ENCODE measurements around the gene CPEB3. TPM values are rescaled to one million over a fixed set of nuclear protein-coding genes. Genes with fewer than 3 reads are reported as not detected.
A peak's percentile ranks its signal among the peaks of the same experiment; 100 is the strongest.

The CPEB3 gene
- total and polyA plus RNA-seq, 9 of the 15 experiments (the other 6 are each of a cell fraction or from before 2014, with no cell fraction given) = 0.15 to 1.2 (median 0.51) TPM

- peak; percentile 36; the same call in 1 of the 2 replicates for TF ChIP-seq ATF3 (IDR thresholded peaks at IDR 0.05)
- TF ChIP-seq ATF3 (CRISPR knock-in tag; conservative IDR thresholded peaks at IDR 0.05) = no peak
- TF ChIP-seq ZNF165 (CRISPR knock-in tag; IDR thresholded peaks at IDR 0.05; ENCODE audit: borderline replicate concordance) = no peak
- TF ChIP-seq U2AF1 (optimal IDR thresholded peaks at IDR 0.05; ENCODE audit: low read depth, low read length) = no peak
- no peak for TF ChIP-seq C11orf30 (IDR thresholded peaks at IDR 0.05; ENCODE audit: low read depth)
- no peak for TF ChIP-seq ETV6 (IDR thresholded peaks at IDR 0.05; ENCODE audit: borderline replicate concordance in 1 of 2, low read depth in 2 of 2, low read length in 1 of 2)
- no peak for TF ChIP-seq ETV6 (CRISPR knock-in tag; IDR thresholded peaks at IDR 0.05; ENCODE audit: borderline replicate concordance)
- no peak for TF ChIP-seq ZBTB12 (CRISPR knock-in tag; IDR thresholded peaks at IDR 0.05)
- TF ChIP-seq XRCC4 (IDR thresholded peaks at IDR 0.05; ENCODE audit: extremely low read depth, insufficient read depth, insufficient read length) = no peak
- no peak for TF ChIP-seq PTRF (tag; IDR thresholded peaks at IDR 0.05)
- TF ChIP-seq E2F8 (IDR thresholded peaks at IDR 0.05; ENCODE audit: low read depth, partially characterized antibody) = no peak
- no peak for TF ChIP-seq CEBPZ (IDR thresholded peaks at IDR 0.05; ENCODE audit: borderline replicate concordance, low read depth, low read length)
- TF ChIP-seq TEAD1 (CRISPR knock-in tag; IDR thresholded peaks at IDR 0.05) = no peak
- TF ChIP-seq SAP30 (IDR thresholded peaks at IDR 0.05; ENCODE audit: borderline replicate concordance, insufficient read depth, low read depth, low read length, poor library complexity, severe bottlenecking) = no peak
- no peak for TF ChIP-seq ARHGAP35 (IDR thresholded peaks at IDR 0.05; ENCODE audit: partially characterized antibody)
- no peak for TF ChIP-seq GTF2E2 (tag; IDR thresholded peaks at IDR 0.05)
- no peak for TF ChIP-seq ZNF511 (CRISPR knock-in tag; IDR thresholded peaks at IDR 0.05)
Measured at GRCh38 chr10:92291921-92292845, 1.3 kb upstream of the CPEB3 start (continued).

Measured in K562 (cell line).